Measurements from ENCODE around the gene PCDHGB5. TPM values are rescaled to one million over a fixed set of nuclear protein-coding genes. Genes with fewer than 3 reads are reported as not detected.
"Not testable (repeated sequence)": the region's sequence is repeated elsewhere in the genome, so short reads cannot be mapped to it uniquely, and the experiment has no call there.

Gene PCDHGB5
- total RNA-seq, 4 donors from 2014 or later: 13.3 to 27.4 (median 15.3) TPM

- H3K27me3 ChIP-seq: peaks cover 3% of the 10 kb centered on the region
- no peaks in the 10 kb centered on the region for H3K4me1 ChIP-seq
- 20% methylated on average over 28 of the region's 31 CpGs for WGBS
- H3K4me3 ChIP-seq: peak within 1 kb of the TSS; percentile 36
- H3K9me3 ChIP-seq: peaks cover 52% of the 10 kb centered on the region
- TF ChIP-seq POLR2A (IDR thresholded peaks at IDR 0.05): no peak
- TF ChIP-seq, protein P1, sequence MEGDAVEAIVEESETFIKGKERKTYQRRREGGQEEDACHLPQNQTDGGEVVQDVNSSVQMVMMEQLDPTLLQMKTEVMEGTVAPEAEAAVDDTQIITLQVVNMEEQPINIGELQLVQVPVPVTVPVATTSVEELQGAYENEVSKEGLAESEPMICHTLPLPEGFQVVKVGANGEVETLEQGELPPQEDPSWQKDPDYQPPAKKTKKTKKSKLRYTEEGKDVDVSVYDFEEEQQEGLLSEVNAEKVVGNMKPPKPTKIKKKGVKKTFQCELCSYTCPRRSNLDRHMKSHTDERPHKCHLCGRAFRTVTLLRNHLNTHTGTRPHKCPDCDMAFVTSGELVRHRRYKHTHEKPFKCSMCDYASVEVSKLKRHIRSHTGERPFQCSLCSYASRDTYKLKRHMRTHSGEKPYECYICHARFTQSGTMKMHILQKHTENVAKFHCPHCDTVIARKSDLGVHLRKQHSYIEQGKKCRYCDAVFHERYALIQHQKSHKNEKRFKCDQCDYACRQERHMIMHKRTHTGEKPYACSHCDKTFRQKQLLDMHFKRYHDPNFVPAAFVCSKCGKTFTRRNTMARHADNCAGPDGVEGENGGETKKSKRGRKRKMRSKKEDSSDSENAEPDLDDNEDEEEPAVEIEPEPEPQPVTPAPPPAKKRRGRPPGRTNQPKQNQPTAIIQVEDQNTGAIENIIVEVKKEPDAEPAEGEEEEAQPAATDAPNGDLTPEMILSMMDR (IDR thresholded peaks at IDR 0.05): peak; percentile 17 to 47
- no peak for TF ChIP-seq EP300 (IDR thresholded peaks at IDR 0.05)
- DNase-seq (ENCODE audit: low spot score in 2 of 2): no peak
- no peaks in the 10 kb centered on the region for H3K36me3 ChIP-seq
- no peak within 1 kb of the TSS for H3K27ac ChIP-seq
These were observed 15.2 kb downstream of the PCDHGB5 start, which contains the start of gene PCDHGA10 for GRCh38 chr5:141412854-141413539. PCDHGA10 (plus strand) TSS chr5:141412987; CDS start chr5:141413176, 189 bp downstream.

DNA sequence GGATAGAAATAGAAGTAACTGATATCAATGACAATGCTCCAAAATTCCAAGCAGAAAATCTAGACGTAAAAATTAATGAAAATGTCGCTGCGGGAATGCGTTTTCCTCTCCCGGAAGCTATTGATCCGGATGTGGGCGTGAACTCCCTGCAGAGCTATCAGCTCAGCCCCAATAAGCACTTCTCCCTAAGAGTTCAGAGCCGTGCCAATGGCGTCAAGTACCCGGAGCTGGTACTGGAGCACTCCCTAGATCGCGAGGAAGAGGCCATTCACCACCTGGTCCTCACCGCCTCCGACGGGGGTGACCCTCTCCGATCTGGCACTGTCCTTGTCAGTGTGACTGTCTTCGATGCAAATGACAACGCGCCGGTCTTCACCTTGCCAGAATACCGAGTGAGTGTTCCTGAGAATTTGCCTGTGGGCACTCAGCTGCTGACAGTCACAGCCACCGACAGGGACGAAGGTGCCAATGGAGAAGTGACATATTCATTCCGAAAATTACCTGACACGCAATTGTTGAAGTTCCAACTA is 15.9 kb downstream of the PCDHGB5 start:
- TF ChIP-seq POLR2A (IDR thresholded peaks at IDR 0.05) (no peak), EP300 (IDR thresholded peaks at IDR 0.05) (no peak), POLR2AphosphoS5 (IDR thresholded peaks at IDR 0.05) (no peak)
- TF ChIP-seq, protein P1 (IDR thresholded peaks at IDR 0.05): no peak
- no peaks in the 10 kb centered on the region for H3K4me1 ChIP-seq
- peaks cover 3% of the 10 kb centered on the region for H3K27me3 ChIP-seq
- DNase-seq (ENCODE audit: low spot score in 2 of 2): no peak
- H3K27ac ChIP-seq: no peak overlapping the region
- no peaks in the 10 kb centered on the region for H3K36me3 ChIP-seq
- 16% methylated on average over 20 of the region's 25 CpGs for WGBS
- peaks cover 57% of the 10 kb centered on the region for H3K9me3 ChIP-seq
- H3K4me3 ChIP-seq: peak overlapping the region; percentile 36

DNA sequence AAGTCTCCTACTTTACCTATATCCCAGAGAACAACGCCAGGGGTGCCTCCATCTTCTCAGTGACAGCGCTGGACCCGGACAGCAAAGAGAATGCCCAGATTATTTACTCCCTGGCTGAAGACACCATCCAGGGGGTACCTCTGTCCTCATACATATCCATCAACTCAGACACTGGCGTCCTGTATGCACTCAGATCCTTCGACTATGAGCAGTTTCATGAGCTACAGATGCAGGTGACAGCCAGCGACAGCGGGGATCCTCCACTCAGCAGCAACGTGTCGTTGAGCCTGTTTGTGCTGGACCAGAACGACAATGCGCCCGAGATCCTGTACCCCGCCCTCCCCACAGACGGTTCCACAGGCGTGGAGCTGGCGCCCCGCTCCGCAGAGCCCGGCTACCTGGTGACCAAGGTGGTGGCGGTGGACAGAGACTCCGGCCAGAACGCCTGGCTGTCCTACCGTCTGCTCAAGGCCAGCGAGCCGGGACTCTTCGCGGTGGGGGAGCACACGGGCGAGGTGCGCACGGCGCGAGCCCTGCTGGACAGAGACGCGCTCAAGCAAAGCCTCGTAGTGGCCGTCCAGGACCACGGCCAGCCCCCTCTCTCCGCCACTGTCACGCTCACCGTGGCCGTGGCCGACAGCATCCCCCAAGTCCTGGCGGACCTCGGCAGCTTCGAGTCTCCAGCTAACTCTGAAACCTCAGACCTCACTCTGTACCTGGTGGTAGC is 17.0 kb downstream of the PCDHGB5 start:
- 26% methylated on average over 23 of the region's 46 CpGs for WGBS
- not testable (repeated sequence) for H3K36me3 ChIP-seq; H3K27me3 ChIP-seq; H3K4me3 ChIP-seq; H3K4me1 ChIP-seq; DNase-seq (ENCODE audit: low spot score in 2 of 2); H3K27ac ChIP-seq
- peaks cover 62% of the 10 kb centered on the region for H3K9me3 ChIP-seq

DNA sequence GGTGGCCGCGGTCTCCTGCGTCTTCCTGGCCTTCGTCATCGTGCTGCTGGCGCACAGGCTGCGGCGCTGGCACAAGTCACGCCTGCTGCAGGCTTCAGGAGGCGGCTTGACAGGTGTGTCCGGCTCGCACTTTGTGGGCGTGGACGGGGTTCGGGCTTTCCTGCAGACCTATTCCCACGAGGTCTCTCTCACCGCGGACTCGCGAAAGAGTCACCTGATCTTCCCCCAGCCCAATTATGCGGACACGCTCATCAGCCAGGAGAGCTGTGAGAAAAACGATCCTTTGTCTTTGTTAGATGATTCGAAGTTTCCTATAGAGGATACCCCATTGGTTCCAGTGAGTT is 17.5 kb downstream of the PCDHGB5 start:
- H3K27me3 ChIP-seq, H3K4me3 ChIP-seq: not testable (repeated sequence)
- peaks cover 62% of the 10 kb centered on the region for H3K9me3 ChIP-seq

DNA sequence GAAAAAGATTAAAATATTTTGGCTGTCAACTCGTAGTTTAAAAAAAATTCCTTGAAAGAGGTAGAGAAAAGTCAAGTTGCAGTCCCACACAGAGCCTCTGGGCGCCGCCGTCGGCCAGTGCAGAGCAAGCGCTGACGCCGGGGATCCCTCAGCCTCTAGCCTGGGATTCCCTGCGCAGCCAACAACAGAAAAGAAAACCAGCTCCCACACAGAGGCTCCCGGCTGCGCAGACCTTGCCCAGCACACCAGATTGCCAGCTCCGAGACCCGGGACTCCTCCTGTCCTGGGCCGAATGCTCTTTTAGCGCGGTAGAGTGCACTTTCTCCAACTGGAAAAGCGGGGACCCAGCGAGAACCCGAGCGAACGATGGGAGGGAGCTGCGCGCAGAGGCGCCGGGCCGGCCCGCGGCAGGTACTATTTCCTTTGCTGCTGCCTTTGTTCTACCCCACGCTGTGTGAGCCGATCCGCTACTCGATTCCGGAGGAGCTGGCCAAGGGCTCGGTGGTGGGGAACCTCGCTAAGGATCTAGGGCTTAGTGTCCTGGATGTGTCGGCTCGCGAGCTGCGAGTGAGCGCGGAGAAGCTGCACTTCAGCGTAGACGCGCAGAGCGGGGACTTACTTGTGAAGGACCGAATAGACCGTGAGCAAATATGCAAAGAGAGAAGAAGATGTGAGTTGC is 19.9 kb downstream of the PCDHGB5 start, which contains the start of gene PCDHGB7:
Gene PCDHGB7, plus strand, starts transcription at position 184 of the 679 bp plus-strand sequence. Its CDS starts 183 bp downstream, at position 367.
- not testable (repeated sequence) for H3K36me3 ChIP-seq; DNase-seq (ENCODE audit: low spot score in 2 of 2); H3K4me1 ChIP-seq; H3K27me3 ChIP-seq; H3K27ac ChIP-seq
- H3K4me3 ChIP-seq: peak within 1 kb of the TSS; percentile 46
- 18% methylated on average over 31 of the region's 47 CpGs for WGBS
- TF ChIP-seq, protein P1 (IDR thresholded peaks at IDR 0.05): peak; percentile 15 to 63
- H3K9me3 ChIP-seq: peaks cover 70% of the 10 kb centered on the region

More for the DNA sequence above, 17.5 kb downstream of the PCDHGB5 start:
- not testable (repeated sequence) for DNase-seq (ENCODE audit: low spot score in 2 of 2); H3K4me1 ChIP-seq; H3K36me3 ChIP-seq; H3K27ac ChIP-seq
- WGBS: 27% methylated on average over 23 of the region's 24 CpGs

Measured in suprapubic skin (tissue), 4 donors.